ENCODE measurements around the gene TUBGCP2.

The TUBGCP2 gene

GRCh38 chr10:133351408-133352318, 43.0 kb upstream of the TUBGCP2 start:
- Histone ChIP-seq H3K9ac (ENCODE audit: low read depth, low read length) (no peak overlapping the region), H3K27ac (ENCODE audit: low read depth, low read length) (no peak overlapping the region), H3K4me3 (ENCODE audit: low read length) (no peak overlapping the region), H3K27me3 (ENCODE audit: insufficient read depth, low read length) (no peaks in the 10 kb centered on the region), H3K36me3 (ENCODE audit: insufficient read depth, low read length) (peaks cover 10% of the 10 kb centered on the region; the same call in 1 of the 2 replicates), H3K9me3 (ENCODE audit: insufficient read depth, low read depth, low read length) (no peaks in the 10 kb centered on the region), H3K4me1 (ENCODE audit: insufficient read depth, low read length) (0 out of 2 replicates have a peak, but pooled peaks cover 7% of the 10 kb centered on the region)
- WGBS: 69% methylated on average over 24 of the region's 24 CpGs

GRCh38 chr10:133350950-133351329, 42.3 kb upstream of the TUBGCP2 start:
- Histone ChIP-seq H3K27ac (ENCODE audit: low read depth, low read length) (no peak overlapping the region), H3K36me3 (ENCODE audit: insufficient read depth, low read length) (peaks cover 5% of the 10 kb centered on the region; the same call in 1 of the 2 replicates), H3K4me1 (ENCODE audit: insufficient read depth, low read length) (0 out of 2 replicates have a peak, but pooled peaks cover 5% of the 10 kb centered on the region), H3K9ac (ENCODE audit: low read depth, low read length) (no peak overlapping the region), H3K9me3 (ENCODE audit: insufficient read depth, low read depth, low read length) (no peaks in the 10 kb centered on the region), H3K4me3 (ENCODE audit: low read length) (no peak overlapping the region), H3K27me3 (ENCODE audit: insufficient read depth, low read length) (no peaks in the 10 kb centered on the region)
- 65% methylated on average over 13 of the region's 13 CpGs for WGBS

- no peaks in the 10 kb centered on the region for H3K27me3 ChIP-seq (ENCODE audit: insufficient read depth, low read length)
- WGBS: 85% methylated on average over 12 of the region's 12 CpGs
- no peaks in the 10 kb centered on the region for H3K9me3 ChIP-seq (ENCODE audit: insufficient read depth, low read depth, low read length)
- 0 out of 2 replicates have a peak, but pooled peaks cover 5% of the 10 kb centered on the region for H3K4me1 ChIP-seq (ENCODE audit: insufficient read depth, low read length)
- 0 out of 2 replicates have a peak, but pooled peaks cover 1% of the 10 kb centered on the region for H3K36me3 ChIP-seq (ENCODE audit: insufficient read depth, low read length)
- H3K4me3 ChIP-seq (ENCODE audit: low read length): no peak overlapping the region
- no peak overlapping the region for H3K9ac ChIP-seq (ENCODE audit: low read depth, low read length)
- no peak overlapping the region for H3K27ac ChIP-seq (ENCODE audit: low read depth, low read length)
Observed at GRCh38 chr10:133350283-133350949, 41.7 kb upstream of the TUBGCP2 start.

- 86% methylated on average over 9 of the region's 9 CpGs for WGBS
- Histone ChIP-seq H3K27me3 (ENCODE audit: insufficient read depth, low read length) (no peaks in the 10 kb centered on the region), H3K4me1 (ENCODE audit: insufficient read depth, low read length) (0 out of 2 replicates have a peak, but pooled peaks cover 5% of the 10 kb centered on the region), H3K36me3 (ENCODE audit: insufficient read depth, low read length) (no peaks in the 10 kb centered on the region), H3K9me3 (ENCODE audit: insufficient read depth, low read depth, low read length) (no peaks in the 10 kb centered on the region), H3K4me3 (ENCODE audit: low read length) (no peak overlapping the region), H3K9ac (ENCODE audit: low read depth, low read length) (no peak overlapping the region), H3K27ac (ENCODE audit: low read depth, low read length) (no peak overlapping the region)
Observed at GRCh38 chr10:133349577-133350011, 40.9 kb upstream of the TUBGCP2 start.

- no peak overlapping the region for H3K9ac ChIP-seq (ENCODE audit: low read depth, low read length)
- WGBS: 93% methylated on average over 8 of the region's 8 CpGs
- H3K36me3 ChIP-seq (ENCODE audit: insufficient read depth, low read length): no peaks in the 10 kb centered on the region
- no peak overlapping the region for H3K27ac ChIP-seq (ENCODE audit: low read depth, low read length)
- no peak overlapping the region for H3K4me3 ChIP-seq (ENCODE audit: low read length)
- H3K4me1 ChIP-seq (ENCODE audit: insufficient read depth, low read length): 0 out of 2 replicates have a peak, but pooled peaks cover 5% of the 10 kb centered on the region
- no peaks in the 10 kb centered on the region for H3K27me3 ChIP-seq (ENCODE audit: insufficient read depth, low read length)
- H3K9me3 ChIP-seq (ENCODE audit: insufficient read depth, low read depth, low read length): no peaks in the 10 kb centered on the region
Observed at GRCh38 chr10:133349160-133349568, 40.5 kb upstream of the TUBGCP2 start.

- Histone ChIP-seq H3K4me1 (ENCODE audit: insufficient read depth, low read length) (0 out of 2 replicates have a peak, but pooled peaks cover 5% of the 10 kb centered on the region), H3K9ac (ENCODE audit: low read depth, low read length) (no peak overlapping the region), H3K27me3 (ENCODE audit: insufficient read depth, low read length) (no peaks in the 10 kb centered on the region), H3K27ac (ENCODE audit: low read depth, low read length) (no peak overlapping the region), H3K9me3 (ENCODE audit: insufficient read depth, low read depth, low read length) (no peaks in the 10 kb centered on the region), H3K4me3 (ENCODE audit: low read length) (no peak overlapping the region), H3K36me3 (ENCODE audit: insufficient read depth, low read length) (no peaks in the 10 kb centered on the region)
- 88% methylated on average over 16 of the region's 16 CpGs for WGBS
Observed at GRCh38 chr10:133347710-133348517, 39.2 kb upstream of the TUBGCP2 start.

GRCh38 chr10:133346413-133346812, 37.7 kb upstream of the TUBGCP2 start:
- Histone ChIP-seq H3K36me3 (ENCODE audit: insufficient read depth, low read length) (no peaks in the 10 kb centered on the region), H3K4me3 (ENCODE audit: low read length) (no peak overlapping the region), H3K9ac (ENCODE audit: low read depth, low read length) (no peak overlapping the region), H3K4me1 (ENCODE audit: insufficient read depth, low read length) (0 out of 2 replicates have a peak, but pooled peaks cover 5% of the 10 kb centered on the region), H3K9me3 (ENCODE audit: insufficient read depth, low read depth, low read length) (no peaks in the 10 kb centered on the region), H3K27me3 (ENCODE audit: insufficient read depth, low read length) (no peaks in the 10 kb centered on the region), H3K27ac (ENCODE audit: low read depth, low read length) (no peak overlapping the region)
- WGBS: 73% methylated on average over 11 of the region's 11 CpGs

GRCh38 chr10:133344236-133344635, 35.6 kb upstream of the TUBGCP2 start:
- Histone ChIP-seq H3K36me3 (ENCODE audit: insufficient read depth, low read length) (no peaks in the 10 kb centered on the region), H3K27me3 (ENCODE audit: insufficient read depth, low read length) (peaks cover 2% of the 10 kb centered on the region; the same call in 1 of the 2 replicates), H3K4me1 (ENCODE audit: insufficient read depth, low read length) (0 out of 2 replicates have a peak, but pooled peaks cover 5% of the 10 kb centered on the region), H3K9me3 (ENCODE audit: insufficient read depth, low read depth, low read length) (no peaks in the 10 kb centered on the region), H3K27ac (ENCODE audit: low read depth, low read length) (no peak overlapping the region), H3K4me3 (ENCODE audit: low read length) (no peak overlapping the region), H3K9ac (ENCODE audit: low read depth, low read length) (no peak overlapping the region)
- 82% methylated on average over 5 of the region's 5 CpGs for WGBS

GRCh38 chr10:133343558-133343957, 34.9 kb upstream of the TUBGCP2 start:
- Histone ChIP-seq H3K9ac (ENCODE audit: low read depth, low read length) (no peak overlapping the region), H3K27ac (ENCODE audit: low read depth, low read length) (no peak overlapping the region), H3K4me3 (ENCODE audit: low read length) (no peak overlapping the region), H3K27me3 (ENCODE audit: insufficient read depth, low read length) (peaks cover 2% of the 10 kb centered on the region; the same call in 1 of the 2 replicates), H3K4me1 (ENCODE audit: insufficient read depth, low read length) (0 out of 2 replicates have a peak, but pooled peaks cover 5% of the 10 kb centered on the region), H3K9me3 (ENCODE audit: insufficient read depth, low read depth, low read length) (no peaks in the 10 kb centered on the region), H3K36me3 (ENCODE audit: insufficient read depth, low read length) (no peaks in the 10 kb centered on the region)
- WGBS: 83% methylated on average over 9 of the region's 9 CpGs

- peaks cover 5% of the 10 kb centered on the region for H3K27me3 ChIP-seq (ENCODE audit: insufficient read depth, low read length)
- no peak overlapping the region for H3K9ac ChIP-seq (ENCODE audit: low read depth, low read length)
- H3K27ac ChIP-seq (ENCODE audit: low read depth, low read length): no peak overlapping the region
- no peak overlapping the region for H3K4me3 ChIP-seq (ENCODE audit: low read length)
- WGBS: 86% methylated on average over 8 of the region's 8 CpGs
- no peaks in the 10 kb centered on the region for H3K36me3 ChIP-seq (ENCODE audit: insufficient read depth, low read length)
- H3K9me3 ChIP-seq (ENCODE audit: insufficient read depth, low read depth, low read length): no peaks in the 10 kb centered on the region
- 0 out of 2 replicates have a peak, but pooled peaks cover 5% of the 10 kb centered on the region for H3K4me1 ChIP-seq (ENCODE audit: insufficient read depth, low read length)
Observed at GRCh38 chr10:133342942-133343341, 34.3 kb upstream of the TUBGCP2 start.

Measured in HUES64 (cell line).